Body of pancreas (tissue), 4 donors: ENCODE results near the gene LRRC2.

Experiments
- CTCF ChIP-seq, 7 experiments: fragments of 450-650 bp in 4 of 7; fragments of 200-600 bp in 3 of 7; sonication (generic) in 3 of 7; IDR thresholded peaks; one replicate each; pipeline ENCODE4 v1.5.1; 2016 to 2019; ENCODE audit warnings: antibody characterized with exemption in 7 of 7
- POLR2A ChIP-seq, 3 donors: fragments of 450-650 bp; IDR thresholded peaks; one replicate each; pipeline ENCODE4 v1.6.1; 2016; ENCODE audit warnings: antibody characterized with exemption in 3 of 3, mild to moderate bottlenecking in 2 of 3

- TF ChIP-seq CTCF (IDR thresholded peaks at IDR 0.05) (no peak), POLR2A (IDR thresholded peaks at IDR 0.05) (no peak)
These were observed 13.6 kb downstream of the LRRC2 start for GRCh38 chr3:46552538-46552937.
